H9 (cell line): Measurements from ENCODE around the gene CDC5L. TPM values are rescaled to one million over a fixed set of nuclear protein-coding genes. Genes with fewer than 3 reads are reported as not detected.

ENCODE experiments used
- DNase-seq: peaks from one replicate; pipeline ENCODE4 v3.0.0-alpha.2; 2017
- H2AFZ ChIP-seq: one replicate; pipeline ENCODE4 v1.6.1; 2013; ENCODE audit warnings: mild to moderate bottlenecking, low read length, control low read depth, moderate library complexity
- H2AK5ac ChIP-seq: 2 replicates; pipeline ENCODE4 v1.6.1; 2013; ENCODE audit warnings: low read length, control low read depth, mixed read lengths; ENCODE audit not compliant: insufficient read length
- H2BK120ac ChIP-seq: one replicate; pipeline ENCODE4 v1.6.1; 2013; ENCODE audit warnings: low read depth, mild to moderate bottlenecking, low read length, control low read depth, inconsistent platforms; ENCODE audit not compliant: poor library complexity, severe bottlenecking
- H2BK12ac ChIP-seq: 2 replicates; pipeline ENCODE4 v1.6.1; 2013; ENCODE audit warnings: low read length, control low read depth, mixed read lengths, low read depth; ENCODE audit not compliant: insufficient read length
- H2BK15ac ChIP-seq: 2 replicates; pipeline ENCODE4 v1.6.1; 2013; ENCODE audit warnings: low read depth, low read length, control low read depth
- H2BK20ac ChIP-seq: one replicate; pipeline ENCODE4 v1.6.1; 2013; ENCODE audit warnings: low read depth, mild to moderate bottlenecking, low read length, control low read depth, inconsistent platforms; ENCODE audit not compliant: poor library complexity, severe bottlenecking
- H2BK5ac ChIP-seq: 2 replicates; pipeline ENCODE4 v1.6.1; 2013; ENCODE audit warnings: low read length, control low read depth, mixed read lengths; ENCODE audit not compliant: insufficient read length
- H3K14ac ChIP-seq: 2 replicates; pipeline ENCODE4 v1.6.1; 2013; ENCODE audit warnings: low read length, control low read depth; ENCODE audit not compliant: insufficient read depth
- H3K18ac ChIP-seq: 2 replicates; pipeline ENCODE4 v1.6.1; 2013; ENCODE audit warnings: low read depth, mild to moderate bottlenecking, mixed read lengths, low read length, control low read depth; ENCODE audit not compliant: insufficient read length
- H3K23ac ChIP-seq: 2 replicates; pipeline ENCODE4 v1.6.1; 2013; ENCODE audit warnings: low read length, control low read depth, mixed read lengths, low read depth; ENCODE audit not compliant: insufficient read length
- H3K23me2 ChIP-seq: 2 replicates; pipeline ENCODE4 v1.6.1; 2013; ENCODE audit warnings: low read depth, mild to moderate bottlenecking, mixed read lengths, low read length, control low read depth; ENCODE audit not compliant: insufficient read length, poor library complexity, severe bottlenecking
- H3K27ac ChIP-seq: 2 replicates; pipeline ENCODE4 v1.5.1; 2013; ENCODE audit warnings: low read length, control low read depth, mixed read lengths, low read depth; ENCODE audit not compliant: insufficient read length
- H3K27me3 ChIP-seq: 2 replicates; pipeline ENCODE4 v1.6.1; 2013; ENCODE audit warnings: low read length, control low read depth, inconsistent platforms; ENCODE audit not compliant: insufficient read depth
- H3K4ac ChIP-seq: 2 replicates; pipeline ENCODE4 v1.6.1; 2013; ENCODE audit warnings: low read depth, mild to moderate bottlenecking, control low read depth, inconsistent platforms, low read length, moderate library complexity
- H3K4me1 ChIP-seq: 2 replicates; pipeline ENCODE4 v1.6.1; 2013; ENCODE audit warnings: low read length, control low read depth, inconsistent platforms; ENCODE audit not compliant: insufficient read depth
- H3K4me2 ChIP-seq: 2 replicates; pipeline ENCODE4 v1.6.1; 2013; ENCODE audit warnings: low read length, control low read depth, mixed read lengths; ENCODE audit not compliant: insufficient read length, insufficient read depth
- H3K56ac ChIP-seq: 2 replicates; pipeline ENCODE4 v1.6.1; 2013; ENCODE audit warnings: low read depth, mild to moderate bottlenecking, mixed read lengths, low read length, control low read depth; ENCODE audit not compliant: insufficient read length
- H3K79me1 ChIP-seq: 2 replicates; pipeline ENCODE4 v1.6.1; 2013; ENCODE audit warnings: low read depth, mild to moderate bottlenecking, moderate library complexity, low read length, control low read depth, inconsistent platforms; ENCODE audit not compliant: insufficient read depth, poor library complexity, severe bottlenecking
- H3K79me2 ChIP-seq: 2 replicates; pipeline ENCODE4 v1.6.1; 2013; ENCODE audit warnings: low read length, control low read depth, inconsistent platforms; ENCODE audit not compliant: insufficient read depth
- H3K9ac ChIP-seq: 2 replicates; pipeline ENCODE4 v1.6.1; 2013; ENCODE audit warnings: low read length, control low read depth, mixed read lengths; ENCODE audit not compliant: insufficient read length; ENCODE audit errors: extremely low read depth
- H3K9me3 ChIP-seq: one replicate; pipeline ENCODE4 v1.6.1; 2013; ENCODE audit warnings: low read depth, low read length, inconsistent platforms; ENCODE audit not compliant: control insufficient read depth
- H3T11ph ChIP-seq: one replicate; pipeline ENCODE4 v1.6.1; 2013; ENCODE audit warnings: mild to moderate bottlenecking, low read length, control low read depth, inconsistent platforms
- H4K20me1 ChIP-seq: one replicate; pipeline ENCODE4 v1.6.1; 2013; ENCODE audit not compliant: control insufficient read depth, insufficient read length, insufficient read depth
- H4K5ac ChIP-seq: 2 replicates; pipeline ENCODE4 v1.6.1; 2013; ENCODE audit warnings: low read depth, mild to moderate bottlenecking, mixed read lengths, low read length, control low read depth; ENCODE audit not compliant: insufficient read length
- H4K8ac ChIP-seq: replicated peaks from 2 replicates; pipeline ENCODE4 v1.6.1; 2013; ENCODE audit warnings: low read length, control low read depth, mixed read lengths, low read depth; ENCODE audit not compliant: insufficient read length
- H4K91ac ChIP-seq: 2 replicates; pipeline ENCODE4 v1.6.1; 2013; ENCODE audit warnings: low read depth, mild to moderate bottlenecking, moderate library complexity, mixed read lengths, low read length, control low read depth; ENCODE audit not compliant: insufficient read length
- H3K27ac Mint-ChIP-seq, 3 experiments: 2 replicates in 2 of 3; 3 replicates in 1 of 3; pipeline ENCODE4 v1.8.0; 2020 to 2021; ENCODE audit warnings: mixed read lengths in 3 of 3, mild to moderate bottlenecking in 1 of 3, moderate library complexity in 1 of 3
- H3K27me3 Mint-ChIP-seq: 2 replicates; pipeline ENCODE4 v1.8.0; 2021; ENCODE audit warnings: low read depth, mild to moderate bottlenecking, moderate library complexity, mixed read lengths
- H3K36me3 Mint-ChIP-seq, 3 experiments: 2 replicates in 2 of 3; 3 replicates in 1 of 3; pipeline ENCODE4 v1.8.0; 2020 to 2021; ENCODE audit warnings: low read depth in 3 of 3, mixed read lengths in 3 of 3; ENCODE audit not compliant: insufficient read depth in 1 of 3
- H3K4me1 Mint-ChIP-seq, 2 experiments: 2 replicates each; pipeline ENCODE4 v1.8.0; 2020; ENCODE audit warnings: mixed read lengths in 2 of 2
- H3K4me3 Mint-ChIP-seq, 2 experiments: 2 replicates in 1 of 2; 3 replicates in 1 of 2; pipeline ENCODE4 v1.8.0; 2020 to 2021; ENCODE audit warnings: mild to moderate bottlenecking in 2 of 2, mixed read lengths in 2 of 2, moderate library complexity in 1 of 2
- H3K9me3 Mint-ChIP-seq, 2 experiments: 2 replicates in 1 of 2; 3 replicates in 1 of 2; pipeline ENCODE4 v1.8.0; 2020; ENCODE audit warnings: mild to moderate bottlenecking in 2 of 2, mixed read lengths in 2 of 2, moderate library complexity in 1 of 2
- total RNA-seq: library from RNA; stranded (reverse); gene quantifications from 2 replicates; pipeline ENCODE4 v1.2.1, GENCODE V29; 2021
- TF ChIP-seq, protein P1 (sequence below): fragments of 200-600 bp; sonication (generic); conservative IDR thresholded peaks from 3 replicates; pipeline ENCODE4 v1.8.0; 2021; ENCODE audit warnings: antibody characterized with exemption, mild to moderate bottlenecking

CDC5L gene
- total RNA-seq, 1 experiment from 2014 or later = 34.3 TPM

DNA sequence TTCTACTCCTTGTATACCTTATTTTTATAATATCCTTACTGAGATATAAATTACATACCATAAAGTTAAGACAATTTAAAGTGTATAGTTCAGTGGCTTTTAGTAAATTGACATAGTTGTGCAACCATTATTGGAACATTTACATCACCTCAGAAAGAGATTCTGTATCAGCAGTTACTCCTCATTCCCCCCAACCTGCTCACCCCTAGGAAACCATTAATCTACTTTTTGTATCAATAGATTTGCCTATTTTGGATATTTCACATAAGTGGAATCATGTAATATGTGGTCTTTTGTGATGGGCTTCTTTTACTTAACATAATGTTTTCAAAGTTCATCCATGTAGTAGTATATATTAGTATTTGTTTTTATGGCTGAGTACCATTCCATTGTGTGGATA, 51.3 kb downstream of the CDC5L start:
- H3K4me1 Mint-ChIP-seq = no peaks in the 10 kb centered on the region
- H3K9me3 ChIP-seq = no peaks in the 10 kb centered on the region
- peaks cover 6% of the 10 kb centered on the region for H3K79me1 ChIP-seq
- no peak overlapping the region for H2BK15ac ChIP-seq
- H3K23ac ChIP-seq = no peak overlapping the region
- no peak overlapping the region for H3K4ac ChIP-seq
- no peak overlapping the region for H2BK20ac ChIP-seq
- TF ChIP-seq, protein P1, sequence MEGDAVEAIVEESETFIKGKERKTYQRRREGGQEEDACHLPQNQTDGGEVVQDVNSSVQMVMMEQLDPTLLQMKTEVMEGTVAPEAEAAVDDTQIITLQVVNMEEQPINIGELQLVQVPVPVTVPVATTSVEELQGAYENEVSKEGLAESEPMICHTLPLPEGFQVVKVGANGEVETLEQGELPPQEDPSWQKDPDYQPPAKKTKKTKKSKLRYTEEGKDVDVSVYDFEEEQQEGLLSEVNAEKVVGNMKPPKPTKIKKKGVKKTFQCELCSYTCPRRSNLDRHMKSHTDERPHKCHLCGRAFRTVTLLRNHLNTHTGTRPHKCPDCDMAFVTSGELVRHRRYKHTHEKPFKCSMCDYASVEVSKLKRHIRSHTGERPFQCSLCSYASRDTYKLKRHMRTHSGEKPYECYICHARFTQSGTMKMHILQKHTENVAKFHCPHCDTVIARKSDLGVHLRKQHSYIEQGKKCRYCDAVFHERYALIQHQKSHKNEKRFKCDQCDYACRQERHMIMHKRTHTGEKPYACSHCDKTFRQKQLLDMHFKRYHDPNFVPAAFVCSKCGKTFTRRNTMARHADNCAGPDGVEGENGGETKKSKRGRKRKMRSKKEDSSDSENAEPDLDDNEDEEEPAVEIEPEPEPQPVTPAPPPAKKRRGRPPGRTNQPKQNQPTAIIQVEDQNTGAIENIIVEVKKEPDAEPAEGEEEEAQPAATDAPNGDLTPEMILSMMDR = no peak
- no peak overlapping the region for H4K91ac ChIP-seq
- H3K27me3 Mint-ChIP-seq = no peaks in the 10 kb centered on the region
- no peak overlapping the region for H2BK5ac ChIP-seq
- H2BK12ac ChIP-seq = no peak overlapping the region
- H3K27me3 ChIP-seq = no peaks in the 10 kb centered on the region
- no peak overlapping the region for H4K5ac ChIP-seq
- no peak overlapping the region for H2AK5ac ChIP-seq
- no peak overlapping the region for H3K27ac Mint-ChIP-seq
- no peak overlapping the region for H3T11ph ChIP-seq
- H3K14ac ChIP-seq = no peak overlapping the region
- no peak overlapping the region for H2AFZ ChIP-seq
- H4K20me1 ChIP-seq = no peaks in the 10 kb centered on the region
- no peak overlapping the region for H2BK120ac ChIP-seq
- H3K9ac ChIP-seq = no peak overlapping the region
- H3K4me1 ChIP-seq = no peaks in the 10 kb centered on the region
- H3K4me2 ChIP-seq = no peak overlapping the region
- H3K79me2 ChIP-seq = no peaks in the 10 kb centered on the region
- peaks cover 21 to 45% (median 29%) of the 10 kb centered on the region in 3 experiments for H3K36me3 Mint-ChIP-seq
- no peak overlapping the region for H3K4me3 Mint-ChIP-seq
- H4K8ac ChIP-seq = no peak overlapping the region
- peaks cover 15 to 16% of the 10 kb centered on the region in 2 experiments for H3K9me3 Mint-ChIP-seq
- no peak overlapping the region for H3K27ac ChIP-seq
- H3K23me2 ChIP-seq = no peaks in the 10 kb centered on the region
- DNase-seq = no peak
- no peak overlapping the region for H3K56ac ChIP-seq
- no peak overlapping the region for H3K18ac ChIP-seq
